GM12878 (cell line): ENCODE data around the gene CACFD1. TPM values are rescaled to one million over a fixed set of nuclear protein-coding genes. Genes with fewer than 3 reads are reported as not detected.

Source experiments
- ATAC-seq: fragments of 200-7000 bp; cut with Tn5 transposase; 3 replicates; pipeline ENCODE4 v1.9.1; 2020; ENCODE audit warnings: mild to moderate bottlenecking, moderate library complexity
- BruUV-seq: library from RNA; stranded (reverse); fragments of 400-500 nt; replicated peaks from 2 replicates; lab custom pipeline; 2021; lab: Mats Ljungman, UMichigan
- CTCF ChIA-PET: fragments of 300-600 bp; sonication (Branson Sonifier 250); formaldehyde crosslinking; extraction: SDS; loops from one replicate; lab custom pipeline; 2021; ENCODE audit warnings: inconsistent platforms; lab: Yijun Ruan, JAX
- POLR2A ChIA-PET: fragments of 350-600 bp; formaldehyde crosslinking; extraction: SDS; loops from one replicate; lab custom pipeline; 2021; ENCODE audit warnings: inconsistent platforms; lab: Charles Lee
- RAD21 ChIA-PET: fragments of 300-600 bp; sonication (Branson Sonifier 250); formaldehyde crosslinking; loops from one replicate; lab custom pipeline; 2023; ENCODE audit warnings: antibody characterized with exemption; ENCODE audit not compliant: unreplicated experiment; lab: Charles Lee
- SMC1A ChIA-PET: fragments of 300-600 bp; sonication (Branson Sonifier 250); formaldehyde crosslinking; loops from one replicate; lab custom pipeline; 2023; ENCODE audit not compliant: unreplicated experiment, uncharacterized antibody; lab: Charles Lee
- DNase-seq: peaks from one replicate; pipeline ENCODE4 v3.0.0-alpha.2; 2011; ENCODE audit warnings: low read depth, low spot score
- FAIRE-seq: peaks from 3 replicates; lab custom pipeline; 2011; peaks lifted over from hg19 to GRCh38; lab: Jason Lieb, UNC
- H2AFZ ChIP-seq: 2 replicates; pipeline ENCODE4 v1.6.0; 2011; ENCODE audit warnings: low read depth, low read length, control low read depth; ENCODE audit not compliant: control insufficient read depth
- H3K27ac ChIP-seq: 2 replicates; pipeline ENCODE4 v1.5.1; 2011; ENCODE audit warnings: control low read depth; ENCODE audit not compliant: control insufficient read depth, insufficient read depth
- H3K27me3 ChIP-seq, 2 experiments: replicated peaks in 1 of 2; 2 replicates each; pipeline versions ENCODE4 v1.6.0 to v1.6.1; 2011; ENCODE audit warnings: low read length in 1 of 2; ENCODE audit not compliant: control insufficient read depth in 2 of 2, insufficient read depth in 2 of 2
- H3K36me3 ChIP-seq, 2 experiments: 2 replicates each; pipeline ENCODE4 v1.5.1; 2011; ENCODE audit warnings: low read length in 1 of 2; ENCODE audit not compliant: control insufficient read depth in 2 of 2, insufficient read depth in 2 of 2
- H3K4me1 ChIP-seq: 2 replicates; pipeline ENCODE4 v1.6.1; 2011; ENCODE audit warnings: mild to moderate bottlenecking, low read length, moderate library complexity, mixed read lengths; ENCODE audit not compliant: control insufficient read depth, insufficient read depth
- H3K4me2 ChIP-seq: 2 replicates; pipeline ENCODE4 v1.6.0; 2011; ENCODE audit warnings: control low read depth; ENCODE audit not compliant: control insufficient read depth, insufficient read depth
- H3K4me3 ChIP-seq: fragments of 200-600 bp; sonication (generic); 2 replicates; pipeline ENCODE4 v1.5.1; 2016
- H3K79me2 ChIP-seq: 2 replicates; pipeline ENCODE4 v1.6.0; 2011; ENCODE audit warnings: low read length; ENCODE audit not compliant: control insufficient read depth, insufficient read depth
- H3K9ac ChIP-seq: 2 replicates; pipeline ENCODE4 v1.8.0; 2011; ENCODE audit warnings: low read length, control low read depth, mixed read lengths; ENCODE audit not compliant: control insufficient read depth, insufficient read depth
- H3K9me3 ChIP-seq: replicated peaks from 3 replicates; pipeline ENCODE4 v1.5.1; 2011; ENCODE audit warnings: mild to moderate bottlenecking, low read length; ENCODE audit not compliant: control insufficient read depth, insufficient read depth
- H4K20me1 ChIP-seq: 2 replicates; pipeline ENCODE4 v1.6.0; 2011; ENCODE audit not compliant: control insufficient read depth, insufficient read depth
- NFXL1 ChIP-seq: fragments of 450-650 bp; IDR thresholded peaks from 2 replicates; pipeline ENCODE4 v1.6.1; 2017; ENCODE audit warnings: antibody characterized with exemption, mild to moderate bottlenecking, borderline replicate concordance
- SPI1 ChIP-seq: IDR thresholded peaks from 2 replicates; pipeline ENCODE4 v1.6.1; 2011; ENCODE audit warnings: low read depth, mild to moderate bottlenecking, low read length, moderate library complexity, borderline replicate concordance; ENCODE audit not compliant: insufficient read depth
- YY1 ChIP-seq: IDR thresholded peaks from 2 replicates; pipeline ENCODE4 v1.6.1; 2011; ENCODE audit warnings: low read depth, mild to moderate bottlenecking, low read length
- WGBS: methylation state at CpG from one replicate; pipeline ENCODE4 v1.1.6; 2016; ENCODE audit warnings: low lambda C conversion rate; ENCODE audit not compliant: insufficient replicate concordance, insufficient coverage; ENCODE audit errors: missing lambda C conversion rate; 5-methylcytosine and 5-hydroxymethylcytosine counted together
- in situ Hi-C: fragments of 300-500 bp; cut with MboI; formaldehyde crosslinking; loops from 9 replicates; pipeline ENCODE4 v1.14.3; 2018; ENCODE audit warnings: mixed read lengths
- intact Hi-C: fragments of 100-400 bp; cut with micrococcal nuclease; formaldehyde crosslinking; loops from one replicate; pipeline ENCODE4 v1.14.2; 2022; ENCODE audit not compliant: unreplicated experiment
- polyA plus RNA-seq, 11 experiments: library from polyadenylated mRNA; depleted of rRNA in 4 of 11; unstranded in 6 of 11; stranded (reverse) in 5 of 11; fragments of >200 nt; fragmentation: Nextera tagmentation in 4 of 11; fragmentation: Illumina TruSeq in 1 of 11; extraction: Ambion mirVana in 4 of 11; extraction: Trizol in 1 of 11; gene quantifications; 1 replicate in 1 of 11; 2 replicates in 10 of 11; pipeline versions ENCODE4 v1.2.1 to v1.2.3, GENCODE V29; 2011 to 2016; ENCODE audit warnings: inconsistent platforms in 2 of 11, missing spikeins in 2 of 11, low read depth in 1 of 11
- total RNA-seq, 4 experiments: library from RNA; depleted of rRNA in 3 of 4; stranded (reverse); fragments of >200 nt in 3 of 4; fragmentation: Illumina TruSeq in 1 of 4; extraction: Trizol in 1 of 4; gene quantifications; 2 replicates each; pipeline versions ENCODE4 v1.2.1 to v1.2.3, GENCODE V29; 2013 to 2021
- TF ChIP-seq, protein P1 (sequence below): IDR thresholded peaks from 2 replicates; pipeline ENCODE4 v1.6.1; 2011; ENCODE audit warnings: borderline replicate concordance, low read depth, mild to moderate bottlenecking, moderate library complexity, low read length; ENCODE audit not compliant: insufficient read depth, poor library complexity, severe bottlenecking

CACFD1 gene
- total and polyA plus RNA-seq, 10 of the 15 experiments (the other 5 are each of a cell fraction or from before 2014, with no cell fraction given): 0.09 to 5.8 (median 1.4) TPM; not detected in 1

DNA sequence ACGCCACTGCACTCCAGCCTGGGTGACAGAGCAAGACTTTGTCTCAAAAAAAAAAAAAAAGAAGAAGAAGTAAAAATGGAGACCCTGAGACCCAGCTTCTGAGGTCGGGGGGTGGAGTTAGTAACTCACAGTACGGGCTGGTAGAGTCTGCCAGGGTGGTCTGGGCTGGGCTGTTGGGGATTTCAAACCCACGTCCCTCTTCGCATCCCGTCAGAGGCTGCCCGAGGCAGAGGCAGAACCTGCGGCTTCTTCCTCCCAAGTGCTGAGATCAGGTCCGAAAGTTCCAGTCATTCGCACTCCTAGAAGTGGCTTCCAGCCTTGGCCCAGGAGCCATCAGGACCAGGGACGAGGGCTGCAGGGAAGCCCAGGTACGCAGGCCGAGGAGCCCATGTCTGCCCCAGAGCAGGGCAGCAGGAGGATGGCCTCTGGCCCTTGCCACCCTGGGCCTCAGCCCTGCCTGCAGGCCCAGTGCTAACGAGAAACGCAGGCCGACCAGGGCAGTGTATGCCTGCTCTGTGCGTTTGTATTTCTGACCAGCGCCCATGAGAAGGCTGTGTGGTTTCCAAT lies 29.0 kb downstream of the CACFD1 start (continued):
- TF ChIP-seq SPI1: no peak

DNA sequence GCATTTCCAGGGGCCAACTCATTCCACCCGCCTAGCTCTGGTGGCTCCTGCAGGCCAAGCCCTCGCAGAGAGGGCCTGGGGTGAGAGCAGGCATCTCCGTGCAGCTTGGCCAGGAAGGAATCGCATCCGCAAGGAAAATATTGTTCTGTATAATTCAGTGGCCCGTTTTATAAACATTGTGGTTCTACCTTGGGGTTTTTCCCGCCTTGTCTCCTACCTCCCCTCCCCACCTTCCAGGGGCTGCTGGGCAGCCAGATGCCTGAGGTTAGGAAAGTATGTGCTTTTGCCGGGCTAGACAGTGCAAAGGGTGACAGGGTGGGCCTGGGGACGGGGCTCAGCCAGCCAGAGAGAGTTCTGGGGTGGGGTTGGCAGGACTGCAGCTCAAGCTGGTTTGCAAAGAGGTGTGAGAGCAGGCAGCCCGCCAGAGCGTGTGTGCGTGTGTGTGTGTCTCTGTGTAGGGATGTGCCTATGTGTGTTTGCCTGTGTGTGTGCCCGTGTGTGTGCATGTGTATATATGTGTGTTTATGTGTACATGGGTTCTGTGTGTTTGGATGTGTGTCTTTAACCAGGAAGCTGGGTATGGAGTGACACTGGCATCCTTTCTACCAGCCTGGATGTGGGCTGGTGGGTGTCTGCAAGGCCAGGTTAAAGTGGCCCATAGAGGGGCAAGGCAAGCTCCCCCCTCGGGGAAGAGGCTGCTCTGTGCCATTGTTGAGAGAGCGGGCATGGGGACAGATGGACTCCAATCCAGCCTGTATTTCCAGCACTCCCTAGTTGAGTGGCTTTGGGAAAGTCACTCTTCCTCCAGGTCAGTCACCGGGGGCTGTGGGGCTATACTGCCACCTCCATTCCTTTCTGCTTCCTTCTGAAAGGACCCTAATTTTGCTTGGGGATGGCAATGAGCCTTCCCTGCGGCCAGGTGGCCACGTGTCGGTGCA lies 29.7 kb downstream of the CACFD1 start:
- H3K9ac ChIP-seq: no peak overlapping the region
- POLR2A ChIA-PET: no interaction called here
- no peak for DNase-seq
- H4K20me1 ChIP-seq: no peaks in the 10 kb centered on the region
- SMC1A ChIA-PET: no interaction called here
- in situ Hi-C loops (loop anchor here (5.0 kb wide), 1 partner anchor 302 kb away; no protein-coding TSS in a partner anchor), intact Hi-C loops (loop anchor here (10.0 kb wide), 1 partner anchor 465 kb away; no protein-coding TSS in a partner anchor)
- no peak for ATAC-seq
- no peaks in the 10 kb centered on the region for H3K36me3 ChIP-seq
- RAD21 ChIA-PET: no interaction called here
- no TSS peak for BruUV-seq
- H3K4me1 ChIP-seq: peaks cover 3% of the 10 kb centered on the region
- no peaks in the 10 kb centered on the region for H3K9me3 ChIP-seq
- H3K79me2 ChIP-seq: no peaks in the 10 kb centered on the region
- no peak for TF ChIP-seq NFXL1
- no peak for TF ChIP-seq YY1
- TF ChIP-seq, protein P1, sequence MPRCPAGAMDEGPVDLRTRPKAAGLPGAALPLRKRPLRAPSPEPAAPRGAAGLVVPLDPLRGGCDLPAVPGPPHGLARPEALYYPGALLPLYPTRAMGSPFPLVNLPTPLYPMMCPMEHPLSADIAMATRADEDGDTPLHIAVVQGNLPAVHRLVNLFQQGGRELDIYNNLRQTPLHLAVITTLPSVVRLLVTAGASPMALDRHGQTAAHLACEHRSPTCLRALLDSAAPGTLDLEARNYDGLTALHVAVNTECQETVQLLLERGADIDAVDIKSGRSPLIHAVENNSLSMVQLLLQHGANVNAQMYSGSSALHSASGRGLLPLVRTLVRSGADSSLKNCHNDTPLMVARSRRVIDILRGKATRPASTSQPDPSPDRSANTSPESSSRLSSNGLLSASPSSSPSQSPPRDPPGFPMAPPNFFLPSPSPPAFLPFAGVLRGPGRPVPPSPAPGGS: peak; percentile 59
- no peak overlapping the region for H3K27ac ChIP-seq
- WGBS: 22% methylated on average over 19 of the region's 19 CpGs
- H3K4me2 ChIP-seq: no peak overlapping the region
- CTCF ChIA-PET: interaction anchor here (7.7 kb wide), 1 partner anchor 302 kb away, joined by 61 read pairs; no protein-coding TSS in a partner anchor
- H2AFZ ChIP-seq: no peak overlapping the region
- H3K4me3 ChIP-seq: no peak overlapping the region
- H3K27me3 ChIP-seq: no peaks in the 10 kb centered on the region; a peak in 3 of 4 replicates
- no peak for FAIRE-seq
